HG03025 (cell line): ENCODE data around the gene CHKB.
A peak's percentile ranks its signal among the peaks of the same experiment; 100 is the strongest.
"Not testable (repeated sequence)": the region's sequence is repeated elsewhere in the genome, so short reads cannot be mapped to it uniquely, and the experiment has no call there.

Experiments
- ATAC-seq: cut with Tn5 transposase; IDR thresholded peaks from one replicate; pipeline ENCODE4 v1.9.1; 2021; ENCODE audit warnings: mild to moderate bottlenecking, moderate library complexity; ENCODE audit not compliant: unreplicated experiment, low FRiP score

Gene CHKB

GRCh38 chr22:50582493-50583293 is at the start of gene CHKB:
Gene CHKB, minus strand, starts transcription at chr22:50582849. Its CDS starts 68 bp downstream, at chr22:50582781.
- ATAC-seq: peak; percentile 90

DNA sequence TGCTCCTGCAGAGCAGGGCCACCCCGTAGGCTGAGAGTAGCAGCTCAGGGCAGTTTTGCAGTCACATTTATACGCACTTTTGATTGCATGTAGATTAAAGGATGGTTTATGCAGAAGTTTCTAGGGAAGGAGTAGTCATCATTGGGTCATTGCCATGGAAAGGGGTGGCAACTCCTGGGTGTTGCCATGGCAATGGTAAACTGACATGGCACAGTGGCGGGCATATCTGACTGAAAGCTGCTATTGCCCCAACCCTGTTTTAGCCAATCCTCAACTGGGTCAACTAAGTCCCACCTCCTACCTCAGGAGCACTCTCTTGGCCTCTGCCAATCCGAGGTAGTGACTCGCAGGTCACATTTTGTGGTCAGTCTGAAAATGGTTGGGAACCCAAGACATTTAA is 47.7 kb upstream of the CHKB start:
- ATAC-seq: no peak

DNA sequence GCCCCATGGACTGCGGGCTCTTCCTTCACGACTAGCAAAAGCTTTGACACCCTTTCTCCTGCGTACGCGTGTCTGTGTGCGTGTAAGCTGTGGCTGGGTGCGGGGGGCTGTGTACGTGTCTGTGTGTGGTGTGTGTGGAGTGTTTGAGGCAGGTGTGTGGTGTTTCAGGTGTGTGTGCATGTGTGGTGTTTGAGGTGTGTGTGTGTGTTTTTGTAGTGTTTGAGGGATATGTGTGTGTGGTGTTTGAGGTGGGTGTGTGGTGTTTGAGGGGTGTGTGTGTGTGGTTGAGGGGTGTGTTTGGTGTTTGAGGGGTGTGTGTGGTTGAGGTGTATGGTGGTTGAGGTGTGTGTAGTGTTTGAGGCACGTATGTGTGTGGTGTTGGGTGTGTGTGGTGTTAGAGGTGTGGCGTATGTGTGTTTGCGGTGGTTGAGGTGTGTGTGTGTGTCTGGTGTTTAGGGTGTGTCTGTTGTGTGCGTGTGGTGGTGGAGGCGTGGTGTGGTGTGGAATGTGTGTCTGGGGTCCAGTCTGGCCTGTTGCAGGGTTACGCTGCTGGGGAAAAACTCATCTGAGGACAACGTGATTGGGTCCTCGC is 46.0 kb upstream of the CHKB start:
- no peak for ATAC-seq

GRCh38 chr22:50627642-50628542 is 45.2 kb upstream of the CHKB start, which contains the start of gene ARSA:
Gene ARSA, minus strand, starts transcription at chr22:50628152. Its CDS starts 373 bp downstream, at chr22:50627779.
- peak; percentile 73 for ATAC-seq

- ATAC-seq: no peak
Observed at GRCh38 chr22:50626850-50627641, 44.4 kb upstream of the CHKB start.

DNA sequence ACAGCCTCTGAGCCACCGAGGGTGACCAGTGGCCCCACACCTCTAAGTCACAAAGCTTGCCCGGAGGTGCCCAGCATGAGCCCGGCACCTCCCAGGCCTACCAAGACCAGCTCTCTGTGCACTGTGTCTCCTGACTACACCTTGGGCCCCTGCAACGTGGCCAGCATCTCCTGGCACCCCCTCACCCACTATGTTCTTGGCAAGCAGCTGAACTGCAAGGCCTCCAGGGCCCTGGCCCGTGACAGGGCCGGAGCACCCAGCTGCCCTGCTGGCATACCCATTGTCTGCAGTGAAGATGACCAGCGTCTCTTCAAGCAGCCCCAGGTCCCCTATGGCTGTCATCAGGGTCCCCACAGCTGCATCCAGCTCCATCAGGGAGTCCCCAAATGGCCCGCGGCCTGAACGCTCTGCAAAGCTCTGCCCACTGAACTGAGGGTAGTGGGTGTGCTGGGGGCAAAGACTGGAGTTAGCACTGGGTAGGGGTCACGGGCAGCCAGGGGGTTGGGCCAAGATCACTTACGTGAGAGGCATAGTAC is 43.7 kb upstream of the CHKB start:
- no peak for ATAC-seq

DNA sequence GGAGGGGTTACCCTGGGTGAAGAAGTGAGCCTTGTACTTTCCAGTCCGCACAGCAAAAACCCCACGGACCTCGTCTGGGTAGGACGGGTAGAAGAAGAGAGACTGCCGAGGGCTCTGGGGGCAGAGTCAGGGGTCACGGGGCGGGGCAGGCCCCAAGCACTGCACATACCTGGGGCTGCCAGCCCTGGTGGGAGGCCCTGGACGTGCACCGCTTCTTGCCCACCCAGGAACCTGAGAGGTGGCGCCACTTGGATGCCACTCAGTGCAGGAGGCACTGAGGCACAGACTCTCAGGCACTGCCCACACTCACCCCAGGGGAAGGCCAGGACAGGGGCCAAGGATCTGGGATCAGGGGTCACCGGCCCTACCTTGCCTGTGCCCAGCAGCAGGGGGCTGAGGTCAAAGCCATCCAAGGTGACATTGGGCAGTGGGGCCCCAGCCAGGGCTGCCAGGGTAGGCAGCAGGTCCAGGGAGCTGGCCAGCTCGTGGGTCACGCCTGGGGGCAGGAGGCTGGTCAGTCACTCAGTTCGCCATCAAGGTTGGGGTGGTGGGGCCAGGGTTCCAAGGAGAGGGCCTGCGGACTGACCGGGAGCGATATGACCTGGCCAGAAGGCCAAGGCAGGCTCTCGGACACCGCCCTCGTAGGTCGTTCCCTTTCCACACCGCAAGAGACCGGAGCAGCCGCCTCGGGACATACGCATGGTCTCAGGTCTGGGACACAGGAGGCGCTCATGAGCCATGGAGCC is 43.1 kb upstream of the CHKB start:
- ATAC-seq: no peak

DNA sequence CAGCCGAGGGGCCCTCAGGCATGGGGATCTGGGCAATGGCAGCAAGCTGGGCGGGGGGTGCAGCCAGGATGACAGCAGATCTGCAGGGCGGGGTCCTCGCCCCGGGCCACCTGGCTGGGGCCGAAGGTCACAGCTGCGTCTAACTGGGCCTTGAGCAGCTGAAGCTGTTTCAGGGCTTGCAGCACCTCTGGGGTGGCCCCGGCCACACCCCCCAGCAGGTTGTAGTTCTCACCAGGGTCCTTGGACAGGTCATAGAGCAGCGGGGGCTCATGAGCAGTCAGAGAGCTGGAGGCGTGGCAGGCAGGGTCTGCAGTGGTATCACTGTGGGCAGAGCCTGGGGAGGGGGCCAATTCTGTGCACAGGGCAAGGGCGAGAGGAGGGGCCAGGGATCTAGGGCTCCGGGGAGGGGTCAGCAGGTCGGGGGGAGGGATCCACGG is 42.5 kb upstream of the CHKB start:
- no peak for ATAC-seq

GRCh38 chr22:50624347-50625130 is 41.9 kb upstream of the CHKB start:
- ATAC-seq: no peak

DNA sequence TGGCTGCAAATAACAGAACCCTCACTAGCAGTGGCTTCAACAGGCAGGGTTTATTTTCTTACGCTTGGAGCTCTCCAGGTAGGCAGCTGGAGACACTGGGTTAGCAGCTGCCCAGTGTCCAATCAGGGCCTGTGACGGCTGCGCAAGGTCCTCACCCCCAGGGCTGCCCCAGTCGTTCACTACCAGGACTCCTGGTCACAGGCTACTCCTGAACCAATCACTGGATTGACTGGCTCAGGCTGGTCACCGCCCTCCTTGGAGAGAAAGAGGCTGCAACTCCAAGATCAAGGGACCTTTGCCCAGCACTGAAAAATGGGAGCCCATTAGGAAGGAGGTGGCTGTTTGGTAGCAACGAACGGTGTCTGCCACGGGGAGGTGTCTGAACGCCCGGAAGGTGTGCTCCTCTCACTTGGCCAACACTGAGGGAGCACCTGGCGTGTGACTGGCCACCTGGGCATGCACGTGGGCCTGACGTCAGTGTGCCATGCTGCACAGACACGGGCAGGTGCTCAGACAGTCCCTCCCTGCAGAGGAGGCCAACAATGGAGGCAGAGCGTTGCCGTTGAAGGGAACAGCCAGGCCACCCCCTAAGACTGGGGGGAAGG is 40.2 kb upstream of the CHKB start:
- no peak for ATAC-seq

DNA sequence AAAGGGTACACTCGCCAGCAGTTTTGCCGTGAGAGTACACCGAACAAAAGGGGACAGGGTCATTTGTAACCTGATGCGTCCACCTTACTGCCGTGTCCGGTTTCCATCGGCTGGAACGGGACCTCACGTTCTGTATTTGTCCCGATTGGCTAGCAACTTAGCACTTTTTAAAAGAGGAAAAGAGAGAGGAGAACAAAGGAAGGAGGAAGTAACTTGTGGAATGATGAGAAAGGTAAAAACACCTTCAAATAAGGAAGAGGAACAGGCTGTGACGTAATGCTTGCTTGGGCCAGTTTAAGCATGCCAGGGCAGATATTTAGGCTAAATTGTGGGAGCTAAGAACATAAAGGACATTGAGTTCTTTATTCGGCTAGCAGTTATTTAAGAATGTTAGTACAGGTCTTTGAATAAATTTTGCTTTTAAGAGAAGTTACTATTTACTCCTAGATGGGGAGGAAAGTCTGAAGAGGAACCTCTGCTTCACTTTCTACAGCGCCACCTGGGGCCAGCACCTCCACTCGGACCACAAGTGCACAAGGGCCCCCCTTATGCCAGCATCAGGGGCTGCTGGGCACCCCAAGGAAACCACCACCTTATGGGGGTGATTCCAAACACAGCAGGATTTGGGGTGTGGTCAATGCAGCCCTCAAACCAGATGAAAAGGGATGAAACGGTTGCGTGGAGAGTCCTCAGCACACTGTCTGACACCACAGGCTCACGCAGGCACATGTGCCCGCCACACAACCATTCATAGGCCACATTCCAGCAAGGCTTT is 39.5 kb upstream of the CHKB start:
- ATAC-seq: no peak

DNA sequence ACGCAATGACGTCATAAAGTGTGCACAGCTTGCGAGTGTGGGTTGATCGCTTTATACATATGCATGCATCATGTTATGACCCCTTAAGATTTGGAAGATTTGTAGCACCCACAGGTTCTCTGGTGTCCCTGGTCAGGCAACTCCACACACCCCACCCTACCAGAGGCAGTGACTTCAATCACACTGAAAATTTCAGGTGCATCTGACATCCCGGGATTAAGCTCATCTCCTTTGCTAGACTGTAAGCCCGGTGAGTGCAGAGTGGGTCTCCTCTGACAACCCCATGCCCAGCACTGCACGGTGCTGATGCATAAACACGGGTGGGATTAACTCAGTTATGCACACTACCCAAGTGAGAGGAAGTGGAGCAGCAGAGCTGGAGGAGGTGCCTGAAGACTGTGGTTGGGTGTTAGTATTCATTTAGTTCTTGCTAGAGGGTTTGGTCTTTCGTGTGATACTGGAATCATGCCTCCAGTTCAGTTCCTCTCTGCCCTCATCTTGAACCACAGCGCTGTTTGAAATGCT is 38.8 kb upstream of the CHKB start:
- no peak for ATAC-seq

DNA sequence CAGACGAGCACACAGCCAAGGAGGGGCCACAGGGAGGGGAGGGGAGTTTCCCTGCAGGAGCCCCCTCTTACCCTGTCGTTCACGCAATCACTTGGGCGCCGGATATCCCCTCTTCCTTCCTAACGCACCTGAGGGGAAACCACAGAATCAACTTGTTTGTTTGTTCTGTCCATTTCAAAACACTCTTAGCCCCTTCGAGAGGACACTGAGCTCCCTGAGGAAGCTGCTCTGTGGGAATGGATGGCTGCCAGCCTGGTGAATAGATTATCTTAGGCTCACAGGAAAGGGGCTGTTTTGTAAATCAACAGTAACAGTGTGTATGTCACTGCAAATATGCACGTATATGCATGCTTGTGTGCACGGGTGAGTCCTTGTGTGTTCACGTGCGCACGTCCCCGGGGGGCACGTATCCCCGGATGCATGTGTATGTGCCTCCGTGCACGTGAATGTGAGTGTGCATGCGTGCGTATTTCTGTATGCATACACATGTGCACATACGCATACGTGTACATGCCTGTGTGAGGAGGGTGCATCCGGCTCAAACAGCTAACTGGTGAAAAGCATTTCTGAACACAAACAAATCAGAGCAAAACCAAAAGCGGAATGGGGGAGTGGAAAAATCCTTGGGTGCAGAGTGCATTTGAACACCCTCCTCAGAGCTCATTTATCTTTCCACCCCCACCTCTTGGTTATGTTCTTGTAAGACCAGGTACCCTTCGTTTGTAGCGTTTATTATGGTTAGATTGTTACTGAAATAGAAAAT is 38.1 kb upstream of the CHKB start:
- ATAC-seq: peak; percentile 48

- ATAC-seq: not testable (repeated sequence)
Observed at GRCh38 chr22:50614296-50614695, 31.6 kb upstream of the CHKB start.

- no peak for ATAC-seq
Observed at GRCh38 chr22:50613291-50613981, 30.8 kb upstream of the CHKB start.
